ENCODE measurements around the gene DNAJB2.
"Not testable (repeated sequence)": the region's sequence is repeated elsewhere in the genome, so short reads cannot be mapped to it uniquely, and the experiment has no call there.

Gene DNAJB2

GRCh38 chr2:219249203-219249980 lies 29.8 kb upstream of the DNAJB2 start:
- H3K9ac ChIP-seq (ENCODE audit: low read depth, low read length), result no peak overlapping the region
- peak overlapping the region; percentile 34; the same call in 1 of the 2 replicates for H3K27ac ChIP-seq (ENCODE audit: low read depth, low read length)
- WGBS, result 65% methylated on average over 7 of the region's 7 CpGs
- peaks cover 21% of the 10 kb centered on the region; the same call in 1 of the 2 replicates for H3K36me3 ChIP-seq (ENCODE audit: insufficient read depth, low read length)
- peaks cover 34% of the 10 kb centered on the region for H3K27me3 ChIP-seq (ENCODE audit: insufficient read depth, low read length)
- peaks cover 13% of the 10 kb centered on the region; the same call in 1 of the 2 replicates for H3K4me1 ChIP-seq (ENCODE audit: insufficient read depth, low read length)
- H3K9me3 ChIP-seq (ENCODE audit: insufficient read depth, low read depth, low read length), result no peaks in the 10 kb centered on the region
- no peak overlapping the region for H3K4me3 ChIP-seq (ENCODE audit: low read length)

GRCh38 chr2:219250049-219250781 lies 29.0 kb upstream of the DNAJB2 start:
- peaks cover 21% of the 10 kb centered on the region; the same call in 1 of the 2 replicates for H3K36me3 ChIP-seq (ENCODE audit: insufficient read depth, low read length)
- WGBS, result 93% methylated on average over 22 of the region's 22 CpGs

DNA sequence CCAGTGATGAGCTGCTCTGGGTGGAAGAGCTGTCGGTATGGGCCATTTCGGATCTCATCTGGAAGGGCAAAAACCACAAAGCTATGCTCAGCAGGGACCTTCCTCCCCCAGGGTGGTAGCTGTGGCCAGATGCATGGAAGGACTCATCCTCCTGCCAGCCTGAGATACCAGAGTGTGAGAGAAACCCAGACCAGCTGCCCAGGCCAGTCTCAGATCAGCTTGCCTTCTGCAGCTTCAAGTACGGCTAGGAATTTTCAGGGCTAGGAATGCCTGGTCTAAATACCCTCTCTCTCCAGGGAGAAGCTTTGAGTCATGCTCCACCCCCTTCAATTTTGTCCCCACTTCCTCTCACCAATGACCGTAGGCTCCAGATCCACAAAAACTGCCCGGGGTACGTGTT lies 27.5 kb upstream of the DNAJB2 start:
- H3K27ac ChIP-seq (ENCODE audit: low read depth, low read length), result no peak overlapping the region
- no peak overlapping the region for H3K4me3 ChIP-seq (ENCODE audit: low read length)
- no peak overlapping the region for H3K9ac ChIP-seq (ENCODE audit: low read depth, low read length)
- H3K27me3 ChIP-seq (ENCODE audit: insufficient read depth, low read length), result peaks cover 56% of the 10 kb centered on the region
- peaks cover 9% of the 10 kb centered on the region; the same call in 1 of the 2 replicates for H3K4me1 ChIP-seq (ENCODE audit: insufficient read depth, low read length)
- H3K36me3 ChIP-seq (ENCODE audit: insufficient read depth, low read length), result peaks cover 21% of the 10 kb centered on the region; the same call in 1 of the 2 replicates
- H3K9me3 ChIP-seq (ENCODE audit: insufficient read depth, low read depth, low read length), result no peaks in the 10 kb centered on the region
- WGBS, result 76% methylated on average over 6 of the region's 6 CpGs

More at GRCh38 chr2:219250049-219250781, 29.0 kb upstream of the DNAJB2 start:
- Histone ChIP-seq H3K9me3 (ENCODE audit: insufficient read depth, low read depth, low read length) (no peaks in the 10 kb centered on the region), H3K4me1 (ENCODE audit: insufficient read depth, low read length) (peaks cover 13% of the 10 kb centered on the region; the same call in 1 of the 2 replicates), H3K9ac (ENCODE audit: low read depth, low read length) (no peak overlapping the region), H3K27me3 (ENCODE audit: insufficient read depth, low read length) (peaks cover 42% of the 10 kb centered on the region), H3K4me3 (ENCODE audit: low read length) (no peak overlapping the region), H3K27ac (ENCODE audit: low read depth, low read length) (no peak overlapping the region)

DNA sequence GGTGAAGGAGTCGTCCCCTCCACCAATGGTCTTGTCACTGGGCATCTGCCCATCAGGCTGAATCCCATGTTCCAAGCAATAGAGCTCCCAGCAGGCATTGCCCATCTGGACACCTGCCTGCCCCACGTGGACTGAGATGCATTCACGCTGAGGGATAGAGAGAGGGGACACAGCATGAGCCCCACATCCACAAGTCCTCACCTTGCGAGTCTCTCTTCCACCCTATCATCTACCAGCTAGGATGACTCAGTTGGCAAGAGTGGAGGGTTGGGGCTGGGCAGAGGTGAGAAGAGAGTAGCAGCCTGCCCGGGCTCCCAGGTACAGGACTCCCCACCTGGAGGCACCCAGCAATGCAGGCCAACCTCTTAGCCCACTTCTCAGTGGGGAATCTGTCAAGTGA lies 27.1 kb upstream of the DNAJB2 start:
- WGBS, result 55% methylated on average over 4 of the region's 5 CpGs
- H3K4me3 ChIP-seq (ENCODE audit: low read length), result peak overlapping the region; percentile 56
- H3K27ac ChIP-seq (ENCODE audit: low read depth, low read length), result no peak overlapping the region
- no peaks in the 10 kb centered on the region for H3K9me3 ChIP-seq (ENCODE audit: insufficient read depth, low read depth, low read length)
- peaks cover 9% of the 10 kb centered on the region; the same call in 1 of the 2 replicates for H3K4me1 ChIP-seq (ENCODE audit: insufficient read depth, low read length)
- H3K27me3 ChIP-seq (ENCODE audit: insufficient read depth, low read length), result peaks cover 59% of the 10 kb centered on the region
- H3K36me3 ChIP-seq (ENCODE audit: insufficient read depth, low read length), result peaks cover 21% of the 10 kb centered on the region; the same call in 1 of the 2 replicates
- H3K9ac ChIP-seq (ENCODE audit: low read depth, low read length), result no peak overlapping the region

GRCh38 chr2:219252570-219252899 lies 26.6 kb upstream of the DNAJB2 start:
- peaks cover 19% of the 10 kb centered on the region; the same call in 1 of the 2 replicates for H3K36me3 ChIP-seq (ENCODE audit: insufficient read depth, low read length)
- 12% methylated on average over 9 of the region's 9 CpGs for WGBS
- peaks cover 9% of the 10 kb centered on the region; the same call in 1 of the 2 replicates for H3K4me1 ChIP-seq (ENCODE audit: insufficient read depth, low read length)
- peak overlapping the region; percentile 45; the same call in 1 of the 2 replicates for H3K9ac ChIP-seq (ENCODE audit: low read depth, low read length)
- peaks cover 59% of the 10 kb centered on the region for H3K27me3 ChIP-seq (ENCODE audit: insufficient read depth, low read length)
- peak overlapping the region; percentile 56 for H3K4me3 ChIP-seq (ENCODE audit: low read length)
- H3K27ac ChIP-seq (ENCODE audit: low read depth, low read length), result no peak overlapping the region
- no peaks in the 10 kb centered on the region for H3K9me3 ChIP-seq (ENCODE audit: insufficient read depth, low read depth, low read length)

- peaks cover 9% of the 10 kb centered on the region; the same call in 1 of the 2 replicates for H3K4me1 ChIP-seq (ENCODE audit: insufficient read depth, low read length)
- peak within 1 kb of the TSS; percentile 56 for H3K4me3 ChIP-seq (ENCODE audit: low read length)
- peak within 1 kb of the TSS; percentile 45 for H3K9ac ChIP-seq (ENCODE audit: low read depth, low read length)
- 2% methylated on average over 46 of the region's 49 CpGs for WGBS
- peaks cover 14% of the 10 kb centered on the region; the same call in 1 of the 2 replicates for H3K36me3 ChIP-seq (ENCODE audit: insufficient read depth, low read length)
- H3K27me3 ChIP-seq (ENCODE audit: insufficient read depth, low read length), result peaks cover 59% of the 10 kb centered on the region
- no peak within 1 kb of the TSS for H3K27ac ChIP-seq (ENCODE audit: low read depth, low read length)
- H3K9me3 ChIP-seq (ENCODE audit: insufficient read depth, low read depth, low read length), result no peaks in the 10 kb centered on the region
Observed at GRCh38 chr2:219252900-219253752, 26.0 kb upstream of the DNAJB2 start, which contains the start of gene TUBA4B. TSS of gene TUBA4B (plus strand) at chr2:219253243. CDS start at chr2:219253408, 165 bp downstream.

DNA sequence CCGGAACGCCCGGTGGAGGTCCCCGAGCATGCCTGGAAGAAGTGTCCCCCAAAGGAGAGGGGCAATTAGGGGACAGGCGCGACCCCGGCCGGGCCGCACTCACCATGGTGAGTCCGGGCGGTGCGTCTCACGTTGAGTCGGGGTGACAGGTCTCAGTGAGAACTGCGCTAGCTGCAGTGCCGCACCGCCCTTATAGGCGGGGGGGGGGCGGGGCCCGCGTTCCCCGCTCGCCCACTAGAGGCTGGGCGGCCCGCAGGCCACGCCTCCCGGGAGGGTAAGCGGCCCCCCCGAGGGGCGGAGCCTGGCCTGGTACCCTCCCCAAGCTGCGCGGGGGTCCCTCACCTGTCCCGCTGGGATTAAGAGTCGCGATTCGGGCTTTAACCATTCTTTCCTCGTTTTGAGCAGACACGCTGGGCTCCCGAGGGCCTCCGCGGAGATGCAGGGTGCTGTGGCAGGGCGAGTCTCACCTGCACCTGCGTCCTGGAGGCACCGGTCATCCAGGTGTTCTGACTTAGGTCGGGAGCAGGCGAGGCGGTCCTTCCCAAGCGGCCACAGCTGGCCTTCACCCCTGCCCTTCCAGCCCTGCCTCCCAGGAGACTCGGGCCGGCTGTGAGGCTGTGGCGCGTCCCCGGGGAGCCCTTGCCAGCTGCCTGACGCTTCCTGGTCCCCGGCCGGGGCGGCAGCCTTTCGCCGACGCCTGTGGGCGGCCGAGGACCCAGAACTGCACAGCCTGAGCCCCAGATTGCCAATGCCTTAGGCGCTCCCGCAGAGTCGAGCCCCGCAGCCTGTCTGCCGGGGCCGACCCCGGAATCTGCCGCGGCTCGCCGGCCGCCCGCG lies 25.2 kb upstream of the DNAJB2 start, which contains the start of gene TUBA4A:
TSS of gene TUBA4A (minus strand) at position 166 of the 837 bp plus-strand sequence. CDS start at position 106, 60 bp downstream.
- Histone ChIP-seq H3K36me3 (ENCODE audit: insufficient read depth, low read length) (peaks cover 11% of the 10 kb centered on the region; the same call in 1 of the 2 replicates), H3K4me3 (ENCODE audit: low read length) (peak within 1 kb of the TSS; percentile 56), H3K9me3 (ENCODE audit: insufficient read depth, low read depth, low read length) (no peaks in the 10 kb centered on the region), H3K27me3 (ENCODE audit: insufficient read depth, low read length) (peaks cover 59% of the 10 kb centered on the region), H3K27ac (ENCODE audit: low read depth, low read length) (no peak within 1 kb of the TSS), H3K4me1 (ENCODE audit: insufficient read depth, low read length) (peaks cover 9% of the 10 kb centered on the region; the same call in 1 of the 2 replicates), H3K9ac (ENCODE audit: low read depth, low read length) (peak within 1 kb of the TSS; percentile 45)
- WGBS, result 1% methylated on average over 76 of the region's 76 CpGs

DNA sequence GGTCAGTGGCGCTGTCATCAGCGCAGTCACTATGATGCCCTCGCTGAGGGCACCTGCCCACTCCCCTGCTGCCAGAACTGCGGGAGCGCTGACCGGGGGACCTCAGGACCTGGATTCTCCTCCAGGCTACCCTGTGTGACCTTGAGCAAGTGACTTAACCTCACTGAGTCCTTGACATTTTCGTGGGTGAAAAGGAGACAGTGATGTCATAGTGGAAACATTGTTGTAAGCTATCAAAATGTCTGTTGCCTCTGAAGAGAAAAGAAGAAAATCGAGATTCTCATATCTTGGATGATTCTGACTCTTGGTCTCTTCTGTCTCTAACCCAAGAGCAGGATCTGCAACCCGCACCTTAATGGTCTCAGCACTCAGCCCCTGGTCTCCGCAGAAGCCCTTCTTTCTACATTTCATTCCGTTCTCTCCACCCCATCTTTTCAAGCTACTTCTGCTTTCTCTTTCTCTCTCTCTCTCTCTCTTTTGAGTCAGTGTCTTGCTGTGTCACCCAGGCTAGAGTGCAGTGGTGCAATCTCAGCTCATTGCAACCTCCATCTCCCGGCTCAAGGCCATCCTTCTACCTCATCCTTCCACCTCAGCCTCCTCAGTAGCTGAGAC lies 24.5 kb upstream of the DNAJB2 start:
- H3K4me3 ChIP-seq (ENCODE audit: low read length), result peak overlapping the region; percentile 56
- peaks cover 9% of the 10 kb centered on the region; the same call in 1 of the 2 replicates for H3K4me1 ChIP-seq (ENCODE audit: insufficient read depth, low read length)
- H3K9me3 ChIP-seq (ENCODE audit: insufficient read depth, low read depth, low read length), result no peaks in the 10 kb centered on the region
- no peak overlapping the region for H3K27ac ChIP-seq (ENCODE audit: low read depth, low read length)
- no peak overlapping the region for H3K9ac ChIP-seq (ENCODE audit: low read depth, low read length)
- H3K36me3 ChIP-seq (ENCODE audit: insufficient read depth, low read length), result peaks cover 10% of the 10 kb centered on the region; the same call in 1 of the 2 replicates
- H3K27me3 ChIP-seq (ENCODE audit: insufficient read depth, low read length), result peaks cover 64% of the 10 kb centered on the region
- 30% methylated on average over 12 of the region's 12 CpGs for WGBS

DNA sequence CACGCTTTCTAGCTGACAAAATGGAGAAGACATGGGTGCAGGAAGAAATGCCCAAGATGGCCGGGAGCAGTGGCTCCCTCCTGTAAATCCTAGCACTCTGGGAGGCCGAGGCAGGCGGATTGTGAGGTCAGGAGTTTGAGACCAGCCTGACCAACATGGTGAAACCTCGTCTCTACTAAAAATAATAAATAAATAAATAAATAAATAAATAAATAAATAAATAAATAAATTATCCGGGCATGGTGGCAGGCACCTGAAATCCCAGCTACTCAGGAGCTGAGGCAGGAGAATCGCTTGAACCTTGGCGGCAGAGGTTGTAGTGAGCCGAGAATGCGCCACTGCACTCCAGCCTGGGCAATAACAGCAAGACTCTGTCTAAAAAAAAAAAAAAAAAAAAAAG lies 20.2 kb upstream of the DNAJB2 start:
- not testable (repeated sequence) for H3K9me3 ChIP-seq (ENCODE audit: insufficient read depth, low read depth, low read length); H3K4me3 ChIP-seq (ENCODE audit: low read length); H3K9ac ChIP-seq (ENCODE audit: low read depth, low read length); H3K4me1 ChIP-seq (ENCODE audit: insufficient read depth, low read length); H3K27ac ChIP-seq (ENCODE audit: low read depth, low read length); H3K36me3 ChIP-seq (ENCODE audit: insufficient read depth, low read length)
- 86% methylated on average over 9 of the region's 10 CpGs for WGBS
- H3K27me3 ChIP-seq (ENCODE audit: insufficient read depth, low read length), result peaks cover 54% of the 10 kb centered on the region

Measured in HUES64 (cell line).